GM12875 (cell line): ENCODE measurements around the gene SMIM33.
A peak's percentile ranks its signal among the peaks of the same experiment; 100 is the strongest.
"Not testable (repeated sequence)": the region's sequence is repeated elsewhere in the genome, so short reads cannot be mapped to it uniquely, and the experiment has no call there.

Experiments
- H3K4me3 ChIP-seq: one replicate; pipeline ENCODE4 v1.5.1; 2011; ENCODE audit warnings: low read depth, low read length, control low read depth
- CTCF ChIP-seq: IDR thresholded peaks from 2 replicates; pipeline ENCODE4 v1.5.1; 2011; ENCODE audit warnings: low read depth, mild to moderate bottlenecking, control low read depth, inconsistent platforms, low read length, moderate library complexity, borderline replicate concordance; ENCODE audit not compliant: insufficient read depth

The SMIM33 gene

GRCh38 chr5:139513434-139513833 is 42.6 kb downstream of the SMIM33 start:
- H3K4me3 ChIP-seq = not testable (repeated sequence)
- peak; percentile 79 for TF ChIP-seq CTCF

GRCh38 chr5:139513852-139514485 is 43.2 kb downstream of the SMIM33 start:
- no peak for TF ChIP-seq CTCF
- no peak overlapping the region for H3K4me3 ChIP-seq

- H3K4me3 ChIP-seq = no peak overlapping the region
- no peak for TF ChIP-seq CTCF
Observed at GRCh38 chr5:139514486-139514856, 43.7 kb downstream of the SMIM33 start.

GRCh38 chr5:139517683-139518564 is 47.1 kb downstream of the SMIM33 start:
- H3K4me3 ChIP-seq = peak overlapping the region; percentile 56
- TF ChIP-seq CTCF = peak; percentile 99
